GM19452 (cell line): ENCODE data around the gene KDM5D.

Experiments
- ATAC-seq: cut with Tn5 transposase; IDR thresholded peaks from one replicate; pipeline ENCODE4 v1.9.1; 2021; ENCODE audit not compliant: unreplicated experiment

KDM5D gene

GRCh38 chrY:19744381-19745378, at the start of gene KDM5D:
KDM5D (minus strand) TSS chrY:19744726; CDS start chrY:19744534, 192 bp downstream.
- peak; percentile 88 for ATAC-seq

GRCh38 chrY:19768375-19768774, 23.8 kb upstream of the KDM5D start:
- no peak for ATAC-seq

GRCh38 chrY:19743331-19743730, 1.2 kb downstream of the KDM5D start:
- no peak for ATAC-seq

DNA sequence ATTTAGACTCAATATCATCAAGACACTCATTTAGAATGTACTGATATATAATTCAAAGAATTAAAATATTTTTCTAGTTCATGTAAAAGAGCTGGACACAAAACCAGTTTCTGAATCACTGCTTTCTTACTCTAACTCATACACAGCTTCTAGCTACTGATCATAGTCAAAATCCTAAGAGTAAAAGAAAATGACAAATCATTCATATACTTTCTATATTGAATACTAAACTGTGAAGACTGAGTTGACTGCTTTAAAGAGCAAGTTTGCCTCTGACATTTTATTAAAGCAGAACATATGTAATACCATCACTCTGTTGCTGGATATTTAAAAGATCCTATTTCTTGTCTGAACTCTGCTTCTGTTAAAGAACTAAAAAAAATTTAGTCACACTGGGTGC, 2.4 kb downstream of the KDM5D start:
- no peak for ATAC-seq

DNA sequence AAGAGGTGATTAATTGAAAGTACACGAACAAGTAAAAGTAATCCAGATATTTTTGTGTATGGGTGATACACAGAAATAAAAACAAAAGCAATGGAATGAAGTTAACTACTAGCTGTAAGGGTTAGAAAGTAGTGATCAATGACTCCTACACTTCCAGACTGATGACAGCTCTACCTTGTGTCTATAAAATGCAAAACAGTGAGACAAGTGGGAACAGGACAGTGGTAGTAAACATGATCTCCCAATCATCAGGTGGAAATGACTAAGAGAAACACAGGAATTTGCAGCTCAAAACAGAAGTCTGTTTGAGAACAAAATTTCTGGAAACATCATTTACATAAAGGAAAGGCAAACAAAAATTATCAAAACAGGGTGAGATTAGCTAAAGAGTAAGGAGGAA, 10.1 kb downstream of the KDM5D start:
- ATAC-seq: no peak

DNA sequence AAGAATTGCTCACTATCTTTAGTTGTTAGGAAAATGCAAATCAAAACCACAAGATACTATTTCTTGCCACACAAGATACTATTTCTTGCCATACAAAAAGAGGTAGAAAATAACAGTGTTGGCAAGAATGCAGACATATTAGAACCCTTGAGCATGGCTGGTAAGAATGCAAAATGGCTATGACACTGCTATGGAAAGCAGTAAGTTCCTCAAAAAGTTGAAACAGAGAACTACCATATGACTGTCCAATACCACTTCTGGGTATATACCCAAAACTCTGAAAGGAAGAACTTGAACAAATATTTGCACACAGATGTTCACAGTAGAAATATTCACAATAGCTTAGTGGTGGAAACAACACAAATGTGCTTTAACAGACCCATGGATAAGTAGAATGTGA, 26.6 kb downstream of the KDM5D start:
- ATAC-seq: peak; percentile 92

- ATAC-seq: no peak
Observed at GRCh38 chrY:19717146-19717545, 27.4 kb downstream of the KDM5D start.

DNA sequence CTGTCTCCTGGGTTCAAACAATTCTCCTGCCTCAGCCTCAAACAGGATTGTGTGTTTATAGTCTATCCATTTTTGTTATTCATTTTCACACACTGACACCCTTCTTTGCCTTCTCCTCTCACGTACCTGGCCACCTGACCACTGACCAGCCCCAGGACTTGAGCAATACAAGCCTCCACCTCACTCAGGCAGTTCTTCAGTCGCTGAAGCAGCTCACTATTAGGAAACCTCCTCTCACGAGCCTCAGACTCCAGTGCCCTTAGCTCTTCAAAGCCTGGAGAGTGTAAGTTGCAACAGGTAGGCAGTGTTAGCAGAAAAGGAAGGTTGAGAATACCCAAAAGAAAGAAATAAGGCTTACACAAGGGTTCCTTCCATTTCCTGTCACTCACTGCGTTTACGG, 29.3 kb downstream of the KDM5D start:
- no peak for ATAC-seq

- ATAC-seq: no peak
Observed at GRCh38 chrY:19713430-19713829, 31.1 kb downstream of the KDM5D start.

GRCh38 chrY:19706273-19706672, 38.3 kb downstream of the KDM5D start:
- no peak for ATAC-seq

GRCh38 chrY:19698495-19698894, 46.0 kb downstream of the KDM5D start:
- no peak for ATAC-seq

- no peak for ATAC-seq
Observed at GRCh38 chrY:19680821-19681220, 63.7 kb downstream of the KDM5D start.
